HG03196 (cell line): Measurements from ENCODE around the gene CAPN10.
"Not testable (repeated sequence)": the region's sequence is repeated elsewhere in the genome, so short reads cannot be mapped to it uniquely, and the experiment has no call there.

Experiments used
- ATAC-seq: cut with Tn5 transposase; IDR thresholded peaks from one replicate; pipeline ENCODE4 v1.9.1; 2021; ENCODE audit not compliant: unreplicated experiment

CAPN10 gene, protein sequence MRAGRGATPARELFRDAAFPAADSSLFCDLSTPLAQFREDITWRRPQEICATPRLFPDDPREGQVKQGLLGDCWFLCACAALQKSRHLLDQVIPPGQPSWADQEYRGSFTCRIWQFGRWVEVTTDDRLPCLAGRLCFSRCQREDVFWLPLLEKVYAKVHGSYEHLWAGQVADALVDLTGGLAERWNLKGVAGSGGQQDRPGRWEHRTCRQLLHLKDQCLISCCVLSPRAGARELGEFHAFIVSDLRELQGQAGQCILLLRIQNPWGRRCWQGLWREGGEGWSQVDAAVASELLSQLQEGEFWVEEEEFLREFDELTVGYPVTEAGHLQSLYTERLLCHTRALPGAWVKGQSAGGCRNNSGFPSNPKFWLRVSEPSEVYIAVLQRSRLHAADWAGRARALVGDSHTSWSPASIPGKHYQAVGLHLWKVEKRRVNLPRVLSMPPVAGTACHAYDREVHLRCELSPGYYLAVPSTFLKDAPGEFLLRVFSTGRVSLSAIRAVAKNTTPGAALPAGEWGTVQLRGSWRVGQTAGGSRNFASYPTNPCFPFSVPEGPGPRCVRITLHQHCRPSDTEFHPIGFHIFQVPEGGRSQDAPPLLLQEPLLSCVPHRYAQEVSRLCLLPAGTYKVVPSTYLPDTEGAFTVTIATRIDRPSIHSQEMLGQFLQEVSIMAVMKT

DNA sequence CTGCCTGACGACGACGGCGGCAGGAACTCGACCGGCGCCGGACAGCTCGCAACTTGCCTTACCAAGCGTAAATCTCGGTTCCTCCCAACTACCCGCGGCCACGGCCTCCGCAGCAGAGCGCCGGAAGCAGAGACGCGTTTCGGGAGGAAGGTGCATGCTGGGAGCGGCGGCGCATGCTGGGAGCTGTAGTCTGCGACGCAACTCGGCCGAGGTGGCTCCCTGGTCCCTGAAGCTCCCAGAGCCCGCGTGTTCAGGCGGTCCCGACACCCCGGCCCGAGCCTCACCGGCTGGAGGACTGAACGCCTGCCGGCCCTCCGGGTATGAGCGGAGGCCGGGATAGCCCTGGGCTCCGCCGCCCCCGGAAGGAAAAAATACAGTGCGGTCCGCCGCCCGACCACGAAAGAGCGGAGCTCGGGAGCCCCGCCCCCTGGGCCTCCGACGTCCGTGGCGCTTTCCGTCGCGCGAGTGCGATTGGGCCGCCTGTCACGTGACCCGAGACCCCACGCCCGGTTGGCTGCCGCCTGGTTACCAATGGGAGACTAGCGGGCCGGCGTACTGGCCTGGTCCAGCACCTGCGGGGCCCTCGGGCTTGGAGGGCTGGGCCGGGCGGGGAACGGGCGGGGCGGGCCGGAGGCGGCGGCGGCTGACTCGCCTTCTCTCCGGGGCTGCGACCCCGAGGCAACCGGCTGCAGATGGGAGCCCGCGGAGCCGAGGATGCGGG lies at the start of gene CAPN10:
TSS of gene CAPN10 (plus strand) at position 537 of the 721 bp plus-strand sequence. CDS start at position 715, 178 bp downstream.
- peak; percentile 60 for ATAC-seq

- no peak for ATAC-seq
These were observed 48.3 kb upstream of the CAPN10 start for GRCh38 chr2:240538031-240538780.

- not testable (repeated sequence) for ATAC-seq
These were observed 47.4 kb upstream of the CAPN10 start for GRCh38 chr2:240539101-240539500.

GRCh38 chr2:240539906-240540305 lies 46.6 kb upstream of the CAPN10 start:
- ATAC-seq, result no peak

DNA sequence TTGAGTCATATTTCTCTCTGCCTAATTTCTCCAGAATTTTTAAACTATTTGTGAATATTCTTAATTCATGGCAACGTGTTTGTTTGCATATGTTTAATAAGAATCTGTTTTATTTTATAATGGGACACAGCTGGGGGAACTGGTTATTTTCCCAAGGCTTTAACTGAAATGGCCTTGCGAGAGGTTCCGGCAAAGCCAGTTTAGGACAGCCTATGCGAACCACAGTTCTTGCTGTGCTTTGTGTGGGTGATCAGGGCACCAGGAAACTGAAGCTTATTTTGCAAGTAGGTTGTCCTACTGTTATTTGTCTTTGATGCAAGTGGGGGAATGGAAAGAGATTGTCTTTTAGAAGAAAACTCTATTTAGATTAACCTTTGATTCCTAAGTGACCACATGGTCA lies 35.2 kb upstream of the CAPN10 start:
- ATAC-seq, result no peak

GRCh38 chr2:240551811-240552210 lies 34.7 kb upstream of the CAPN10 start:
- ATAC-seq, result no peak

GRCh38 chr2:240553956-240554480 lies 32.5 kb upstream of the CAPN10 start:
- ATAC-seq, result no peak

GRCh38 chr2:240554767-240555493 lies 31.6 kb upstream of the CAPN10 start:
- no peak for ATAC-seq

DNA sequence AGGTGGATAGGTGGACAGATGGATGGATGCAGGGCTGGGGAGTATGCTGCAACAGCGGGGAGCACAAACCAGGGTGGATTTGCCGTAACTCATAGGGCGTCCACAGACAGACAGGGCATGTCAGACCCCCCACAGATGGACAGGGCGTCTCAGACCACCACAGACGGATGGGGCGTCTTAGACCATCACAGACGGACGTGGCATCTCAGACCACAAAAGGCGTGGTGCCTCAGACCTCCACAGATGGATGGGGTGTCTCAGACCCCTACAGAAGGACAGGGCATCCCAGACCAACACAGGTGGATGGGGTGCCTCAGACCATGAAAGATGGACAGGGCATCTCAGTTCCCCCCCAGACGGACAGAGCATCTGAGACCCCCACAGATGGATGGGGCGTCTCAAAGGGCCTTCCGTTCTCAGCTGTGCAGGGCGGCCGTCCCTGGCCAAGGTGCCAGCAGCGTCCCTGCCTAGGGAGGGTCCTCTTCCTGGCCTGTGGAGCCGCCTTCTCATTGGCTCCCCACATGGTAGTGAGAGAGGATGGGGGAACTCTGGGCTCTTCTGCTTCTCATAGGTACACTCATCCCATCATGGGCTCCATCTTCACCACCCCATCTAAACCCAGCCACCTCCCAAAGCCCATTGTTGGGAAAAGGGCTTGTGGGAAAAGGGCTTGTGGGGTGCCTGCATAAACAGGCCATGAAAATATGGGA lies 30.8 kb upstream of the CAPN10 start:
- ATAC-seq, result no peak

DNA sequence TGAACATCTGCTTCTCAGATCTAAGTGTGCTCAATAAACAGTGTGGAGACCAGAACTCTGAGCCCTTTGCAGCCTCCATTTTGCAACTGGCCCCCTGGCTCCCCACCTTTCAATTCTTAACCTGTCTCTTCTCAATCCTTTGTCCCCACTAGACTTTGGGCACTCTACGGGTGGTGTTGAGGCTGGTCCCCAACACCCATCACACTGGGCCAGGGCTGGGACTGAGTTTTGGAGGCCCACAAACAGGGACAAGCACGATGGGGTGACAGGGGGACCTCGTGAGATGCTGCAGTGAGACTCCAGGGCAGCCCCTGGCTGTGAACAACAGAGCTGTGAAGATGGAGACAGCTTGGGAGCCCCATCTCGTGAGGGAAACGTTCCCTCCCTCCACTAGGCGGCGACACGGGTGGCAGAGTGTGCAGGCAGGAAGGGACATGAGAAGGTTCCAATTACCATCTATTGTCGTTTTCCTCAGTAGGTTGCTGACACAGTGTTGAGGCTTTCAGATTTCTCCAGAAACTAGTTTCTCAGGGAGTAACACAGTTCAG lies 29.9 kb upstream of the CAPN10 start:
- no peak for ATAC-seq

DNA sequence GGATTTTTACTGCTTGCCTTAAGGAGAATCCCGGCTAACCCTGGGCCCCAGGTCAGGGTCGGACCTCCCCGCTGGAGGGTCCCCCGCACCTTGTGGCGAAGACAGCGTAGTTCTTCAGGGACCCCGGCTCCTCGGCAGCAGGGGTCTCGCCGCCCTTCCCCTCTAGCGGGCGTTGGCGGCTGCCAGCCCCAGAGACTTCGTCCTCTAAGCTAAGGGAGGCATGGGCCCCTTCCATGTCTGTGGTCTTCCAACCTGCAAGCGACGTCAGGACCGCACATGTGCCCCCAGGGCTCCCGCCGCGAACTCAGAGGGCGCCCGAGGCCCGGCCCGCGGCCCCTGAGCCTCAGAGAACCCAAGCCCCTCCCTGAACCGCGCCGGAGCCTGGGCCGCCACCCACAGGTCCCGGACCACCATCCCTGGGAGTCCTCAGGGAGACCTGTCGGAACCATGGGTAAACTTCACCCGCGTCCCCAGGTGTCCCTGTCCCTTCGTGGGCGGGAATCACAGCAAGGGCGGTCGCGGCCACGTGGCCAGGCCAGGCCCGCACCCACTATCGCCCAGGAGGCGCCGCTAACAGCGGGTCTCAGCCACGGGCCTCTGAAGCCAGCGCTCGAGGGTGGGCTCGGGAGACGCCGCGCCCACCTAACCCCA lies 29.3 kb upstream of the CAPN10 start:
- no peak for ATAC-seq

DNA sequence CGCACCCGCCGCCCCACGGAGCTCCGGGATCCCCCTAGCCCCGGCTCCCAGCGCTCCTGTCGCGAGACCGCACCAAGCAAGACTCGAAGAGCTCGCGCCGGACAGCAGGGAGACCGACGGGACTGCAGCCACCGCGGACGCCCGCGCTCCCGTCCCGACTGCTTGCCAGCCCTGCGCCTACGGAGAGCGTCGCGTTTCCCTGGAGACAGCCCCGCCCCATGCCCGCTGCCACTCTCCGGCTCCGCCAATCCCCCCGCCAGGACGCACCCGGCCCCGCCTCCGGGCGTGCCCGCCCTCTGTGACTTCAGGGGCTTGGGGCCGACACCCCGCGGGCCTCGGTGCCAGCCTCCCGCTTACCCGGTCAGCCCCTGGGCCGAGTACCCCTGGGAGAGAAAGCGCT lies 28.7 kb upstream of the CAPN10 start, which contains the start of gene ANKMY1:
TSS of gene ANKMY1 (minus strand) at position 181 of the 400 bp plus-strand sequence. CDS start 653 bp downstream, outside the sequence.
- ATAC-seq, result no peak

- ATAC-seq, result no peak
These were observed 28.2 kb upstream of the CAPN10 start for GRCh38 chr2:240558236-240558761.

DNA sequence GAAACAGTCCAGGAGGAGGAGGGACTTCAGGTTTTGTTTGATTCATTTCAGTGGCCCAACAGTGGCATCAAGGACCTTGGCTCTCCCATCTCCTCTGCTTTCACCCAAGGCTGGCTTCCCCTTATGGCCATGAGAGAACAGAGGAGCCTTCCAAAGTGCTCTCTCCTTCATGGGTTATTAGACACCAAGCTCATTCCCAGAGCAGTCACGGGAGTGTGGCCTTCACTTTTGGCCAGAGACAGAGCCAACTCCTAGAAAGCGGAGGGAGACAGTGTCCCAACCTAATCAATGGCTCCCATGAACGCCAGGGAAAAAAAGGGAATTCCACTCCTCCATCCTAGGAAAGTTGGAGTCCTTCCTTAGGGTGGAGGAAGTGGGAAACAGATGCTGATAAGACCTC lies 27.2 kb upstream of the CAPN10 start:
- no peak for ATAC-seq

- peak; percentile 53 for ATAC-seq
These were observed 26.5 kb upstream of the CAPN10 start, which contains the start of gene DUSP28 for GRCh38 chr2:240560084-240560479. TSS of gene DUSP28 (plus strand) at chr2:240560357. CDS start at chr2:240560685, 328 bp downstream.

DNA sequence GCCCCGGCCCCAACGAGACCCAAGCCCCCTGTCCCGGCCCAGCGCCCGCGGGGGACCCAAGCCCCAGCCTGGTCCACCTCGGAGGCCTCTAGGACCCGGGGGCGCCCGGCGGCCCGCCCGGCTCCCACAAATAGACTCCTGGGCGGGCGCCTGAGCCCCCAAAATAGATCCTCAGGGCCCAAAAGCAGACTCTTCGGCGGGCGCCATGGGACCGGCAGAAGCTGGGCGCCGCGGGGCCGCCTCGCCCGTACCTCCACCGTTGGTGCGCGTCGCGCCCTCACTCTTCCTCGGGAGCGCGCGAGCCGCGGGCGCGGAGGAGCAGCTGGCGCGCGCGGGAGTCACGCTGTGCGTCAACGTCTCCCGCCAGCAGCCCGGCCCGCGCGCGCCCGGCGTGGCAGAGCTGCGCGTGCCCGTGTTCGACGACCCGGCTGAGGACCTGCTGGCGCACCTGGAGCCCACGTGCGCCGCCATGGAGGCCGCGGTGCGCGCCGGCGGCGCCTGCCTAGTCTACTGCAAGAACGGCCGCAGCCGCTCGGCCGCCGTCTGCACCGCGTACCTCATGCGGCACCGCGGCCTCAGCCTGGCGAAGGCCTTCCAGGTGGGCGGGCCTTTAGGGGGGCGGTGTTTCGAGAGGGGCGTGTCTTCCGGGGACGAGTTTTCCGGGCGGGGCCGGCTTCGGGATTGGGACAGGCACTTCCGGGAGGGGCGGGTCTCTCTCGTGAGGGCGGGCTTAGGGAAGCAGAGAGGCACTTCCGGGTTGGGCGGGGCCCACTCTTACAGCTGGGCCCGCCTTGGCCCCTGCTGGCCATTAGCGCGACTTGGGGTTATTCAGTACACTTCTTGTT lies 25.8 kb upstream of the CAPN10 start:
- peak; percentile 60 for ATAC-seq

DNA sequence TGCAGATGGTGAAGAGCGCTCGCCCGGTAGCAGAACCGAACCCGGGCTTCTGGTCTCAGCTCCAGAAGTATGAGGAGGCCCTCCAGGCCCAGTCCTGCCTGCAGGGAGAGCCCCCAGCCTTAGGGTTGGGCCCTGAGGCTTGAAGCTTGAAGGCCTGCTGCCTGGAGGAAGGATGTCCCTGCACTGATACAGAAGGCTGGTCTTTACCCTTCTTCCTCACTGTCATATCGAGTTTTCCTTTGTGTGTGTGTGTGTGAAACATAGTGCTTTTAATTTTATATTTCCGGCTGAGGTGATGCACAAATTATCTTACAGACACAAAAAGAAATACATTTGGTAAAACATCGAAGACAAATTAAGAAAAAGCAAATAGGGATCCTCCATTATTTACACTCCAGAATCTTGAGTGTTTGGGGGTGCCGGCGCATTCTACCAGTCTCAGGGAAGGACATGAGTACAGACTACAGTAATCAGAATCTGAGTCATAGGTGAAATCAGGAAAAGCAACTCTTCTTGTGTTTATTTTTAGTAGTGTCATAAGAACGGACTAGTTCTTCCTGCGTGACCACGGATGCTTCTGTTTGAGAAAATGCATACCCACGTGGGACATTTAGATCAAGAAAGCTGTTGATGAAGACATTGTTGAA lies 25.1 kb upstream of the CAPN10 start:
- ATAC-seq, result no peak
